ENCODE data around the gene RBM33. TPM values are rescaled to one million over a fixed set of nuclear protein-coding genes. Genes with fewer than 3 reads are reported as not detected.

Gene RBM33
- total RNA-seq, 2 experiments from 2014 or later: 81.4 to 85.6 TPM

GRCh38 chr7:155648752-155649339 lies 4.4 kb downstream of the RBM33 start:
- Mint-ChIP-seq H3K27ac (peak overlapping the region; percentile 9), H3K4me1 (ENCODE audit: low read depth) (peaks cover 56% of the 10 kb centered on the region), H3K27me3 (ENCODE audit: low read depth) (no peaks in the 10 kb centered on the region), H3K9me3 (ENCODE audit: insufficient read depth) (peaks cover 17% of the 10 kb centered on the region), H3K4me3 (no peak overlapping the region), H3K36me3 (ENCODE audit: low read depth) (peaks cover 49% of the 10 kb centered on the region)
- POLR2A ChIA-PET: no interaction called here
- ATAC-seq (no peak), DNase-seq (no peak)
- CTCF ChIA-PET: no interaction called here

DNA sequence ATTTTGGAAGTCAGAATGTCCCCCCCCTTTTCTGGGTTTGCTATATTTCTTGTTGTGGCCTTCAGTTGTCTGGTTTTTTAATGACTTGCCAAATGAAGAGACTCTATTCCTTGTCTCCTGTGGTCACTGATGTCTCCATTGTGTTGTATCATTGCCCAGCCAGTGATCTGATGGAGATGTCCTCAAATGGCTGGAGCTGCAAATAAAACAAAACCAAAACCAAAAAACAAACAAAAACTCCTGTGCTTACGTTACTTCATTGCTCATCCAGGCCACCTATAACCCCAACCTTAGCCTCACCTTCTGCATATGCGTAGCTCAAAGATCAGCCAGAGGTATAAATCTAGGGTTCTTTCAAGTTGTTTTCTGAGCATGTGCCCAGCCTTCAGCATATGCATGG lies 5.1 kb downstream of the RBM33 start:
- DNase-seq: no peak
- Mint-ChIP-seq H3K9me3 (ENCODE audit: insufficient read depth) (peaks cover 17% of the 10 kb centered on the region), H3K4me3 (no peak overlapping the region), H3K36me3 (ENCODE audit: low read depth) (peaks cover 46% of the 10 kb centered on the region), H3K27me3 (ENCODE audit: low read depth) (no peaks in the 10 kb centered on the region), H3K27ac (no peak overlapping the region), H3K4me1 (ENCODE audit: low read depth) (peaks cover 57% of the 10 kb centered on the region)
- ATAC-seq: no peak
- CTCF ChIA-PET: interaction anchor here (0.6 to 1.6 kb wide), 2 partner anchors 50 to 118 kb away, joined by 3 read pairs; no protein-coding TSS in a partner anchor
- POLR2A ChIA-PET: no interaction called here

GRCh38 chr7:155652156-155653114 lies 8.0 kb downstream of the RBM33 start:
- DNase-seq: no peak
- no peak overlapping the region for H3K27ac Mint-ChIP-seq
- H3K27me3 Mint-ChIP-seq (ENCODE audit: low read depth): no peaks in the 10 kb centered on the region
- ChIA-PET POLR2A (no interaction called here), CTCF (interaction anchor here (1.3 kb wide), 1 partner anchor 112 kb away, joined by 3 read pairs; no protein-coding TSS in a partner anchor)
- no peak overlapping the region for H3K4me3 Mint-ChIP-seq
- H3K4me1 Mint-ChIP-seq (ENCODE audit: low read depth): peaks cover 48% of the 10 kb centered on the region
- ATAC-seq: no peak
- H3K36me3 Mint-ChIP-seq (ENCODE audit: low read depth): peaks cover 41% of the 10 kb centered on the region
- H3K9me3 Mint-ChIP-seq (ENCODE audit: insufficient read depth): peaks cover 17% of the 10 kb centered on the region

- peaks cover 42% of the 10 kb centered on the region for H3K4me1 Mint-ChIP-seq (ENCODE audit: low read depth)
- no peak overlapping the region for H3K27ac Mint-ChIP-seq
- H3K36me3 Mint-ChIP-seq (ENCODE audit: low read depth): peaks cover 30% of the 10 kb centered on the region
- H3K4me3 Mint-ChIP-seq: no peak overlapping the region
- DNase-seq (no peak), ATAC-seq (no peak)
- H3K9me3 Mint-ChIP-seq (ENCODE audit: insufficient read depth): peaks cover 9% of the 10 kb centered on the region
- ChIA-PET CTCF (no interaction called here), POLR2A (no interaction called here)
- no peaks in the 10 kb centered on the region for H3K27me3 Mint-ChIP-seq (ENCODE audit: low read depth)
Observed at GRCh38 chr7:155653803-155654202, 9.3 kb downstream of the RBM33 start.

DNA sequence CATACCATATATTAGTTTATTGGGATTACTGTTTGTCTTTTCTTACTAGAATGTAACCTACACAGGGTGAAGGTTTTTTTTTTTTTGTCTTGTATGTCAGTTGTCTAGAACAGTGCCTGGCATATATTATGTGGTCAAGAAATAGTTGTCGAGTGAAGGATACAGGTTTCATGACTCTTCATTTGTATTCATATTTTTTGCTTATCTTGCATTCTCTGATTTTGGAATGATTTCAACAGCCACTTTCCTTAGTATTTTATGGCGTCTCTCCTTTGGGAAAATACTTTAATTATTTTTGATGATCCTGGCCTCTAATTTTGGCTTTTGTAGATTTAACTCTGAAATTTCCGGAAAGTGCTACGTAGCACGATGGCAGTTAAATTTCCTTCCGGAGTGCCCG lies 12.4 kb downstream of the RBM33 start:
- peaks cover 23% of the 10 kb centered on the region for H3K36me3 Mint-ChIP-seq (ENCODE audit: low read depth)
- ChIA-PET CTCF (interaction anchor here (0.7 kb wide), 1 partner anchor 18 kb away, joined by 3 read pairs; no protein-coding TSS in a partner anchor), POLR2A (no interaction called here)
- H3K27ac Mint-ChIP-seq: no peak overlapping the region
- H3K4me3 Mint-ChIP-seq: no peak overlapping the region
- DNase-seq (no peak), ATAC-seq (no peak)
- peaks cover 40% of the 10 kb centered on the region for H3K4me1 Mint-ChIP-seq (ENCODE audit: low read depth)
- H3K27me3 Mint-ChIP-seq (ENCODE audit: low read depth): no peaks in the 10 kb centered on the region
- no peaks in the 10 kb centered on the region for H3K9me3 Mint-ChIP-seq (ENCODE audit: insufficient read depth)

GRCh38 chr7:155660059-155660757 lies 15.7 kb downstream of the RBM33 start:
- H3K4me3 Mint-ChIP-seq: no peak overlapping the region
- ChIA-PET CTCF (interaction anchor here (0.6 kb wide), 1 partner anchor 61 kb away, joined by 3 read pairs; no protein-coding TSS in a partner anchor), POLR2A (interaction anchor here (0.8 kb wide), 1 partner anchor 16 kb away, joined by 3 read pairs; the partner anchor contains the start of gene RBM33)
- peaks cover 36% of the 10 kb centered on the region for H3K36me3 Mint-ChIP-seq (ENCODE audit: low read depth)
- peaks cover 41% of the 10 kb centered on the region for H3K4me1 Mint-ChIP-seq (ENCODE audit: low read depth)
- H3K27ac Mint-ChIP-seq: no peak overlapping the region
- H3K9me3 Mint-ChIP-seq (ENCODE audit: insufficient read depth): no peaks in the 10 kb centered on the region
- ATAC-seq: no peak
- no peaks in the 10 kb centered on the region for H3K27me3 Mint-ChIP-seq (ENCODE audit: low read depth)
- no peak for DNase-seq

GRCh38 chr7:155660758-155661093 lies 16.3 kb downstream of the RBM33 start:
- CTCF ChIA-PET: no interaction called here
- DNase-seq (no peak), ATAC-seq (no peak)
- Mint-ChIP-seq H3K36me3 (ENCODE audit: low read depth) (peaks cover 41% of the 10 kb centered on the region), H3K9me3 (ENCODE audit: insufficient read depth) (no peaks in the 10 kb centered on the region), H3K27ac (no peak overlapping the region), H3K27me3 (ENCODE audit: low read depth) (no peaks in the 10 kb centered on the region), H3K4me3 (no peak overlapping the region), H3K4me1 (ENCODE audit: low read depth) (peaks cover 46% of the 10 kb centered on the region)
- POLR2A ChIA-PET: no interaction called here

DNA sequence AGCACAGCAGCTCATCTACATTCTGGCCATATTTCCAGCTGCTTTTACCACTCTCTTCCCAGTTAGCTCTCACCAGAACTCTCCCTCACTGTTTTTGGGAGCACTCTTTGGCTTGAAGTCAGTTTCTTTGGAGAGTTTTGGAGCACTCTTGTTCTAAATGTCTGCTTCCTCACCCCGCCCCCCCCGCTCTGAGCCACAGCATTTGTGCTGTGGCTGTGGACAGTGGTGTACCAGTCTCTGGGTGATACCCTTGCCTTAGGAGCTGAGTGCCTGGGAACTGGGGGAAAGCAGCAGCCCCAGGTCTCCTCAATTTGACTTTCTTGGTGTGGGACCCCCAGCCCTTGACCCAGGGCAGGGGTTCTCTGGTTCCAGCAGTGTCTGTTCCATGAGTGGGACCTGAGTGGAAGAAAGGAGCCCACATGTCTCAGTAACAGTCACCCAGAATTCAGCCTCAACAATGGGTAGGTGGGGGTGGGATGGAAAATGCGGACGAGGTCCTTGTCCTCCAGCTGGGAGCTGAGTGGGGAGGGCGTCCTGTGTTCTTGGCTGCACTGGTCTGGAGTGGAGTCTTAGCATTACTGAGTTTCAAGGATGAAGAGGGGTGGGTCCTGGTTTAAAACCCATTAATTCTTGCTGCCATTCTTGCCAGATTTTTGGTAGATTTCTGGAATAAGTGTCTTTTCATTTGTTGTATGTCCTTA lies 18.0 kb downstream of the RBM33 start:
- Mint-ChIP-seq H3K27ac (no peak overlapping the region), H3K4me3 (no peak overlapping the region), H3K4me1 (ENCODE audit: low read depth) (peaks cover 52% of the 10 kb centered on the region), H3K9me3 (ENCODE audit: insufficient read depth) (no peaks in the 10 kb centered on the region), H3K27me3 (ENCODE audit: low read depth) (no peaks in the 10 kb centered on the region), H3K36me3 (ENCODE audit: low read depth) (peaks cover 41% of the 10 kb centered on the region)
- ChIA-PET POLR2A (interaction anchor here (2.1 kb wide), 1 partner anchor 18 kb away, joined by 7 read pairs; the partner anchor contains the start of gene RBM33), CTCF (interaction anchor here (0.9 kb wide), 1 partner anchor 18 kb away, joined by 3 read pairs; no protein-coding TSS in a partner anchor)
- ATAC-seq (no peak), DNase-seq (no peak)

GRCh38 chr7:155663937-155664336 lies 19.5 kb downstream of the RBM33 start:
- no peaks in the 10 kb centered on the region for H3K27me3 Mint-ChIP-seq (ENCODE audit: low read depth)
- no peak for ATAC-seq
- POLR2A ChIA-PET: interaction anchor here (2.1 kb wide), 1 partner anchor 20 kb away, joined by 7 read pairs; the partner anchor contains the start of gene RBM33
- H3K36me3 Mint-ChIP-seq (ENCODE audit: low read depth): peaks cover 47% of the 10 kb centered on the region
- H3K9me3 Mint-ChIP-seq (ENCODE audit: insufficient read depth): no peaks in the 10 kb centered on the region
- no peak overlapping the region for H3K27ac Mint-ChIP-seq
- CTCF ChIA-PET: interaction anchor here (3.6 kb wide), 1 partner anchor 65 kb away, joined by 17 read pairs; no protein-coding TSS in a partner anchor
- peaks cover 58% of the 10 kb centered on the region for H3K4me1 Mint-ChIP-seq (ENCODE audit: low read depth)
- no peak overlapping the region for H3K4me3 Mint-ChIP-seq
- no peak for DNase-seq

GRCh38 chr7:155665079-155665956 lies 20.9 kb downstream of the RBM33 start:
- Mint-ChIP-seq H3K27me3 (ENCODE audit: low read depth) (no peaks in the 10 kb centered on the region), H3K9me3 (ENCODE audit: insufficient read depth) (no peaks in the 10 kb centered on the region), H3K4me3 (no peak overlapping the region), H3K27ac (no peak overlapping the region), H3K4me1 (ENCODE audit: low read depth) (peaks cover 62% of the 10 kb centered on the region), H3K36me3 (ENCODE audit: low read depth) (peaks cover 44% of the 10 kb centered on the region)
- CTCF ChIA-PET: interaction anchor here (3.6 kb wide), 1 partner anchor 66 kb away, joined by 17 read pairs; no protein-coding TSS in a partner anchor
- DNase-seq (no peak), ATAC-seq (no peak)
- POLR2A ChIA-PET: interaction anchor here (1.0 to 1.1 kb wide), 2 partner anchors 11 to 13 kb away, joined by 3 read pairs; no protein-coding TSS in a partner anchor

Measured in activated CD8-positive, alpha-beta T cell treated with anti-CD3 and anti-CD28 coated beads, Interleukin-2, amount 10 ng/mL, durations not matched to agents 7 days and 5 days (primary cell).